ENCODE results near the gene EFNB1.

GRCh38 chrX:68851082-68851481, 22.3 kb downstream of the EFNB1 start:
- no peak for TF ChIP-seq CTCF (IDR thresholded peaks at IDR 0.05)
- TF ChIP-seq POLR2A (IDR thresholded peaks at IDR 0.05) = no peak
- TF ChIP-seq POLR2AphosphoS5 (IDR thresholded peaks at IDR 0.05) = no peak
